Calu3 (cell line): Measurements from ENCODE around the gene ZKSCAN5. TPM values are rescaled to one million over a fixed set of nuclear protein-coding genes. Genes with fewer than 3 reads are reported as not detected.
A peak's percentile ranks its signal among the peaks of the same experiment; 100 is the strongest.

Experiments
- BruUV-seq: library from RNA; stranded (reverse); fragments of 400-500 nt; replicated peaks from 2 replicates; lab custom pipeline; 2021; lab: Mats Ljungman, UMichigan
- CTCF ChIA-PET: fragments of 300-600 bp; sonication (Branson Sonifier 250); formaldehyde crosslinking; loops from one replicate; lab custom pipeline; 2022; ENCODE audit warnings: antibody characterized with exemption; lab: Charles Lee
- DNase-seq: peaks from one replicate; pipeline ENCODE4 v3.0.0; 2022
- H3K27ac Mint-ChIP-seq: one replicate; pipeline ENCODE4 v1.8.0; 2022; ENCODE audit warnings: mixed read lengths; ENCODE audit not compliant: unreplicated experiment
- H3K27me3 Mint-ChIP-seq: one replicate; pipeline ENCODE4 v1.8.0; 2022; ENCODE audit warnings: mixed read lengths; ENCODE audit not compliant: unreplicated experiment
- H3K36me3 Mint-ChIP-seq: one replicate; pipeline ENCODE4 v1.8.0; 2022; ENCODE audit warnings: mild to moderate bottlenecking, moderate library complexity, mixed read lengths; ENCODE audit not compliant: insufficient read depth, unreplicated experiment
- H3K4me1 Mint-ChIP-seq: one replicate; pipeline ENCODE4 v1.8.0; 2022; ENCODE audit warnings: mild to moderate bottlenecking, low read depth, mixed read lengths; ENCODE audit not compliant: unreplicated experiment
- H3K4me3 Mint-ChIP-seq: one replicate; pipeline ENCODE4 v1.8.0; 2022; ENCODE audit warnings: mild to moderate bottlenecking, low read depth, moderate library complexity, mixed read lengths; ENCODE audit not compliant: unreplicated experiment
- H3K9me3 Mint-ChIP-seq: one replicate; pipeline ENCODE4 v1.8.0; 2022; ENCODE audit warnings: low read depth, mixed read lengths; ENCODE audit not compliant: unreplicated experiment
- intact Hi-C: fragments of 100-400 bp; cut with micrococcal nuclease; formaldehyde crosslinking; loops from one replicate; pipeline ENCODE4 v1.10.0; 2022; ENCODE audit not compliant: unreplicated experiment
- total RNA-seq: library from RNA; stranded (reverse); gene quantifications from 2 replicates; pipeline ENCODE4 v1.2.3, GENCODE V29; 2022
- TF ChIP-seq, protein P1 (sequence below): fragments of 200-600 bp; IDR thresholded peaks from one replicate; pipeline ENCODE4 v1.8.0; 2022; ENCODE audit warnings: antibody characterized with exemption; ENCODE audit not compliant: unreplicated experiment

ZKSCAN5 gene
- total RNA-seq, 1 experiment from 2014 or later, result 6.1 TPM

DNA sequence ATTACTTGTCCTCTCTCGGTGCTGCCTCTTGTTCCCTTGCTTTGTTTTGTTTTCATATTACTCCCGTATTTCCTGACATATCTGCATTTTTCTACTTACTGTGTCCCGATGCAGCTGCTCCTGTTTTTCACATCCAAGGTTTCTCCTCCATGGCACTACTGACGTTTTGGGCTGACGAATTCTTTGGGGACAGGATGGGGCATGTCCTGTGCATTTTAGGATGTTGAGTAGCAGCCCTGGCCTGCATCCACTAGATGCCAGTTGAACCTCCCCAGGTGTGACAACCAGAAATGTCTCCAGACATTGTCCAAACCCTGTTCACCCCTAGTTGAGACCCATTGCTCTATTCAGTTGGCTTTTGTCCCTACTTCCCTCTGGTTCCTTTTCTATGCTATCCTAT, 19.4 kb upstream of the ZKSCAN5 start:
- H3K4me1 Mint-ChIP-seq, result no peaks in the 10 kb centered on the region
- DNase-seq, result no peak
- no TSS peak for BruUV-seq
- no peak overlapping the region for H3K4me3 Mint-ChIP-seq
- H3K27ac Mint-ChIP-seq, result peak overlapping the region; percentile 50
- H3K9me3 Mint-ChIP-seq, result no peaks in the 10 kb centered on the region
- TF ChIP-seq, protein P1, sequence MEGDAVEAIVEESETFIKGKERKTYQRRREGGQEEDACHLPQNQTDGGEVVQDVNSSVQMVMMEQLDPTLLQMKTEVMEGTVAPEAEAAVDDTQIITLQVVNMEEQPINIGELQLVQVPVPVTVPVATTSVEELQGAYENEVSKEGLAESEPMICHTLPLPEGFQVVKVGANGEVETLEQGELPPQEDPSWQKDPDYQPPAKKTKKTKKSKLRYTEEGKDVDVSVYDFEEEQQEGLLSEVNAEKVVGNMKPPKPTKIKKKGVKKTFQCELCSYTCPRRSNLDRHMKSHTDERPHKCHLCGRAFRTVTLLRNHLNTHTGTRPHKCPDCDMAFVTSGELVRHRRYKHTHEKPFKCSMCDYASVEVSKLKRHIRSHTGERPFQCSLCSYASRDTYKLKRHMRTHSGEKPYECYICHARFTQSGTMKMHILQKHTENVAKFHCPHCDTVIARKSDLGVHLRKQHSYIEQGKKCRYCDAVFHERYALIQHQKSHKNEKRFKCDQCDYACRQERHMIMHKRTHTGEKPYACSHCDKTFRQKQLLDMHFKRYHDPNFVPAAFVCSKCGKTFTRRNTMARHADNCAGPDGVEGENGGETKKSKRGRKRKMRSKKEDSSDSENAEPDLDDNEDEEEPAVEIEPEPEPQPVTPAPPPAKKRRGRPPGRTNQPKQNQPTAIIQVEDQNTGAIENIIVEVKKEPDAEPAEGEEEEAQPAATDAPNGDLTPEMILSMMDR, result no peak
- CTCF ChIA-PET, result no interaction called here
- intact Hi-C loops, result no loop called here
- no peaks in the 10 kb centered on the region for H3K27me3 Mint-ChIP-seq
- peaks cover 5% of the 10 kb centered on the region for H3K36me3 Mint-ChIP-seq

GRCh38 chr7:99489235-99489634, 15.2 kb upstream of the ZKSCAN5 start:
- no TSS peak for BruUV-seq
- no peak for DNase-seq
- no peak overlapping the region for H3K4me3 Mint-ChIP-seq
- no peak overlapping the region for H3K27ac Mint-ChIP-seq
- TF ChIP-seq, protein P1, result no peak
- intact Hi-C loops, result no loop called here
- no peaks in the 10 kb centered on the region for H3K27me3 Mint-ChIP-seq
- no peaks in the 10 kb centered on the region for H3K9me3 Mint-ChIP-seq
- peaks cover 11% of the 10 kb centered on the region for H3K36me3 Mint-ChIP-seq
- CTCF ChIA-PET, result no interaction called here
- no peaks in the 10 kb centered on the region for H3K4me1 Mint-ChIP-seq

DNA sequence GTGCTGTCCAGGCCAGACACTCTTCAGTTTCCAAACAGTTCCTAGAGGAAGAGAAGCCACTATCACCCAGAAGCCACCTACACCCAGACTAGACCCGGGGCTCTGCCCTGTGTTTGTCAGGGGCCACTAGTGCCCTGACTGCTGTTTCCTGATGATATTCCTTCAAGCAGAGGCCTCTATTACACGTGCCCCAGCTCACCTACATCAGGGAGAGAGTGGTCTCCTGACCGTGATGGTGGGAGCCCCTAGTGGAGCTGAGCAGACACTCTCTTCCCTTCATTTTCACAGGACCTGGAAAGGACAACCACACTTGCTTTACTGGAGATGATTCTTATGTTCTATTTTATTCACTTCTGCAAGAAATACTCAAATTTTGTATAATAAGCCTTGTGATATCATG, 13.6 kb upstream of the ZKSCAN5 start:
- Mint-ChIP-seq H3K4me1 (no peaks in the 10 kb centered on the region), H3K9me3 (no peaks in the 10 kb centered on the region), H3K4me3 (no peak overlapping the region), H3K36me3 (peaks cover 11% of the 10 kb centered on the region), H3K27ac (no peak overlapping the region), H3K27me3 (no peaks in the 10 kb centered on the region)
- CTCF ChIA-PET, result no interaction called here
- TF ChIP-seq, protein P1, result no peak
- BruUV-seq, result no TSS peak
- intact Hi-C loops, result loop anchor here (10.0 kb wide), 1 partner anchor 124 kb away; the partner anchor contains the start of gene ZSCAN25
- no peak for DNase-seq

DNA sequence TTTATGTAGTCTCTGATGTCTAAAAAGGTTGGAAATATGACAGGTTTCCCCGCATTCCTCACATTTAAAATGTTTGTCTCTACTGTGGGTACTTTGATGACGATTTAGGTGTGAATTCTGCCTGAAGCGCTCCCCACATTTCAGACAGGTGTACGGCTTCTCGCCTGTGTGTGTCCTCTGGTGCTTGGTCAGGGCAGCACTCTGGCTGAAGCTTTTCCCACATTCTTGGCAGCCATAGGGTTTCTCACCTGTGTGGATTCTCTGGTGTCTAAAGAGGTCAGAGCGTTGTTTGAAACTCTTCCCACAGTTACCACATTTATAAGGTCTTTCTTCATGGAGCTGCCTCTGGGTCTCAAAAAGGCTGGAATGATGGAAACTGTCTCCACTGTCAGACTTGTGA, 10.6 kb upstream of the ZKSCAN5 start:
- TF ChIP-seq, protein P1, result no peak
- H3K4me3 Mint-ChIP-seq, result no peak overlapping the region
- peaks cover 9% of the 10 kb centered on the region for H3K4me1 Mint-ChIP-seq
- peaks cover 29% of the 10 kb centered on the region for H3K36me3 Mint-ChIP-seq
- no peak for DNase-seq
- H3K27ac Mint-ChIP-seq, result no peak overlapping the region
- no peaks in the 10 kb centered on the region for H3K9me3 Mint-ChIP-seq
- no peaks in the 10 kb centered on the region for H3K27me3 Mint-ChIP-seq
- intact Hi-C loops, result loop anchor here (10.0 kb wide), 1 partner anchor 121 kb away; the partner anchor contains the start of gene ZSCAN25
- CTCF ChIA-PET, result no interaction called here
- BruUV-seq, result no TSS peak
